ENCODE results near the gene NTN3. TPM values are rescaled to one million over a fixed set of nuclear protein-coding genes. Genes with fewer than 3 reads are reported as not detected.
A peak's percentile ranks its signal among the peaks of the same experiment; 100 is the strongest.

NTN3 gene
- total RNA-seq, 1 donor from 2014 or later: 0.23 TPM

DNA sequence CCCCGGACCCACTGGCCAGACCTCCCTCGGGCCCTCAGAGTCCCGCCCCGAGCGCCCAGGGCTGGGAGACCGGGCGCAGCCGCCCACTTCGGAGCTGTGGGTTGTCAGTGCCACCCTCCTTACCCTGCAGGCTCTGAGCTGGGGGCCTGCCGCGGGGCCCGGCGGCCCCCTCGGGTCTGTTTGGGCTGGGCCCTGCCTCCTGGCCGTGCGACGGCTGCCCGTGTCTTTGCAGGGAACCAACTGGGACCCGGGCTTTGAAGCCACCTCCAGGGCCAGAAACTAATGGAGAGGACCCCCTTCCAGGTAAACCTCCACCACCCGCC lies 10.7 kb upstream of the NTN3 start:
- TF ChIP-seq, protein P1, sequence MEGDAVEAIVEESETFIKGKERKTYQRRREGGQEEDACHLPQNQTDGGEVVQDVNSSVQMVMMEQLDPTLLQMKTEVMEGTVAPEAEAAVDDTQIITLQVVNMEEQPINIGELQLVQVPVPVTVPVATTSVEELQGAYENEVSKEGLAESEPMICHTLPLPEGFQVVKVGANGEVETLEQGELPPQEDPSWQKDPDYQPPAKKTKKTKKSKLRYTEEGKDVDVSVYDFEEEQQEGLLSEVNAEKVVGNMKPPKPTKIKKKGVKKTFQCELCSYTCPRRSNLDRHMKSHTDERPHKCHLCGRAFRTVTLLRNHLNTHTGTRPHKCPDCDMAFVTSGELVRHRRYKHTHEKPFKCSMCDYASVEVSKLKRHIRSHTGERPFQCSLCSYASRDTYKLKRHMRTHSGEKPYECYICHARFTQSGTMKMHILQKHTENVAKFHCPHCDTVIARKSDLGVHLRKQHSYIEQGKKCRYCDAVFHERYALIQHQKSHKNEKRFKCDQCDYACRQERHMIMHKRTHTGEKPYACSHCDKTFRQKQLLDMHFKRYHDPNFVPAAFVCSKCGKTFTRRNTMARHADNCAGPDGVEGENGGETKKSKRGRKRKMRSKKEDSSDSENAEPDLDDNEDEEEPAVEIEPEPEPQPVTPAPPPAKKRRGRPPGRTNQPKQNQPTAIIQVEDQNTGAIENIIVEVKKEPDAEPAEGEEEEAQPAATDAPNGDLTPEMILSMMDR (conservative IDR thresholded peaks at IDR 0.05; ENCODE audit: low read depth, low read length): no peak
- DNase-seq (ENCODE audit: low read depth): no peak
- H3K4me3 ChIP-seq (ENCODE audit: low read depth, low read length): peak overlapping the region; percentile 74

DNA sequence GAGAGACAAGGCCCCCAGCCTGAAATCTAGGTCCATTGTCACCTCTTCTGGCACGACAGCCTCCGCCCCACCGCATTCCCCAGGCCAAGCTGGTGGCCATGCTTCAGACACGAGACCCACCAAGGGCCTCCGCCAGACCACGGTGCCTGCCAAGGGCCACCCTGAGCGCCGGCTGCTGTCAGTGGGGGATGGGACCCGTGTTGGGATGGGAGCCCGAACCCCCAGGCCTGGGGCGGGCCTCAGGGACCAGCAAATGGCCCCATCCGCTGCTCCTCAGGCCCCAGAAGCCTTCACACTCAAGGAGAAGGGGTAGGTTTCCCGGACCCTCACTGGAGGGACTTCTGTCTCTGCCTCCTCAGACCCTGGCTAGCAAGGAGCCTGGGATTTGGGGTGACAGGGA lies 10.2 kb upstream of the NTN3 start:
- H3K4me3 ChIP-seq (ENCODE audit: low read depth, low read length): peak overlapping the region; percentile 74
- no peak for DNase-seq (ENCODE audit: low read depth)
- TF ChIP-seq, protein P1 (conservative IDR thresholded peaks at IDR 0.05; ENCODE audit: low read depth, low read length): no peak

DNA sequence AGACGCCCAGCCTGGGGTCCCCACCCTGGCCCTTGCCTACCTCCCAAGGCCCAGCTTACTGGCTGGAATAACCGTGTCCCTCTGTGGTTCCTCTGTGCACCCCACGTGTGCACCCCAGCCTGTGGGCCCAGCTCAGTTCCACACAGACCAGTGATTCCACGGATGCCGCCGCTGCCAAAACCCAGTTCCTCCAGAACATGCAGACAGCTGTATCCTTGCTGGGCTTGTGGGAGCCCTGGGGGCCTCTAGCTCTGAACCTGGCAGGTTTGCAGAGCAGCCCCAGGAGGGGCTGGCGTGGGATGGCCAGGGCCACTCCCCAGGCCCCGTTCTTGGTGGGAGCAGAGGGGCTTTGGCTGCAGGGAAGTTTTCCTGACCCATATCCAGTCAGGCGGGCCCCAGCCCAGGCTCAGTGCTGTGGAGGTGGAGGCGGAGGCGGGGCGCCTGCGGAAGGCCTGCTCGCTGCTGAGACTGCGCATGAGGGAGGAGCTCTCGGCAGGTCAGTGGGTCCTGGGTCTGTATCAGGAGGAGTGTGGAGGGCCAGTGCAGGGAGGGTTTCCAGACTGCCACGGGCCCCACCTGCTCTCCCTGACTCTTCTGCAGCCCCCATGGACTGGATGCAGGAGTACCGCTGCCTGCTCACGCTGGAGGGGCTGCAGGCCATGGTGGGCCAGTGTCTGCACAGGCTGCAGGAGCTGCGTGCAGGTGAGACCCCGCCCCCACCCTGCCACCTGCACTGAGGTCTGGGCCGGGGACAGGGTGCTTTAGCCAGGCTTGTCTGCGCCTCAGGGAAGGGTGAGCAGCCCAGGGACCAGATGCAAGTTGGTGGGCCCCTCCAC lies 8.8 kb upstream of the NTN3 start:
- TF ChIP-seq, protein P1 (conservative IDR thresholded peaks at IDR 0.05; ENCODE audit: low read depth, low read length): no peak
- no peak for DNase-seq (ENCODE audit: low read depth)
- no peak overlapping the region for H3K4me3 ChIP-seq (ENCODE audit: low read depth, low read length)

DNA sequence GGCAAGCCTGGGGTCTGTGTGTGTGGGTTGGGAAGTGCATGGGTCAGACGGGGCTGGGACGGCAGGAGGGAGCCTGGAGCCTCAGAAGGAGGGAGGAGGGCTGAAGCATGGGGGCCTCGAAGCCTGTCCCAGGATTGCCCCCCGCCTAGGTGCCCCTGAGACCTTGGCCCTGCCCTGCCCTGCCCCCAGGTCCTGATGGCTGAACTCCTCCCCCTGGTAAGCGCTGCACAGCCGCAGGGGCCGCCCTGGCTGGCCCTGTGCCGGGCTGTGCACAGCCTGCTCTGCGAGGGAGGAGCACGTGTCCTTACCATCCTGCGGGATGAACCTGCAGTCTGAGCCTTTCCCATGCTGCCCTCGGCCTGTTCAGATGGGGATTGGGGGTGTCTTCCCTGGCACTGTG lies 6.8 kb upstream of the NTN3 start:
- H3K4me3 ChIP-seq (ENCODE audit: low read depth, low read length): no peak overlapping the region
- no peak for DNase-seq (ENCODE audit: low read depth)
- TF ChIP-seq, protein P1 (conservative IDR thresholded peaks at IDR 0.05; ENCODE audit: low read depth, low read length): no peak

DNA sequence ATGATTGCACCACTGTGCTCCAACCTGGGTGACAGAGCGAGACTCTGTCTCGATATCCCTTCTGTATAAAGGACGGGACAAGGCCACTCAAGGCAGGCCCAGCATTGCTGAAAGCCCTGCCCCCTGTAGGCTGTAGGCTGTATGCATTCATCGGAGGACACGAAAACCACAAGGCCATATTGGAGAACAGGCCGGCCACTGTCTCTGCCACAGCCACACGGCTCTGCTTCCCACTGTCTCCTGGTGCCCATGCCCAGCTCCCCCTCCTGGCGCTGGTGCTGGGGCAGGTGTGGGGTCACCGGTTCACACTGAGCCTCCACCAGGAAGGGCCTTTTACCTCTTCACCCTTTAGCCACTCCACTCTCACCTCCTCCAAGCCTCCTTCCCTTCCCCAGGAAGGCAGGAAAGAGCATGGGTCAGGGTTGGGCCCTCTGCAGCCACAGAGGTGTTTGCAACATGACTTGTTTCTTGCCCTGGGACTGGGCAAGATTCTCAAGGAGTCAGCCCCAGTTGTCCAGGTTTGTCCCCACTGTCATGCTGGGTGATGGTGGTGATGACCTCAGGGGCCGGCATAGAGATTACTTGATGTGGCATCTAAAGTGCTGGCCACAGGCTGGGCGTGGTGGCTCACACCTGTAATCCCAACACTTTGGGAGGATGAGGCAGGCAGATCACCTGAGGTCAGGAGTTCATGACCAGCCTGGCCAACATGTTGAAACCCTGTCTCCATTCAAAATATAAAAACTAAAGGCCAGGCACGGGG lies 5.3 kb upstream of the NTN3 start:
- TF ChIP-seq, protein P1 (conservative IDR thresholded peaks at IDR 0.05; ENCODE audit: low read depth, low read length): peak; percentile 35
- no peak overlapping the region for H3K4me3 ChIP-seq (ENCODE audit: low read depth, low read length)
- DNase-seq (ENCODE audit: low read depth): no peak

DNA sequence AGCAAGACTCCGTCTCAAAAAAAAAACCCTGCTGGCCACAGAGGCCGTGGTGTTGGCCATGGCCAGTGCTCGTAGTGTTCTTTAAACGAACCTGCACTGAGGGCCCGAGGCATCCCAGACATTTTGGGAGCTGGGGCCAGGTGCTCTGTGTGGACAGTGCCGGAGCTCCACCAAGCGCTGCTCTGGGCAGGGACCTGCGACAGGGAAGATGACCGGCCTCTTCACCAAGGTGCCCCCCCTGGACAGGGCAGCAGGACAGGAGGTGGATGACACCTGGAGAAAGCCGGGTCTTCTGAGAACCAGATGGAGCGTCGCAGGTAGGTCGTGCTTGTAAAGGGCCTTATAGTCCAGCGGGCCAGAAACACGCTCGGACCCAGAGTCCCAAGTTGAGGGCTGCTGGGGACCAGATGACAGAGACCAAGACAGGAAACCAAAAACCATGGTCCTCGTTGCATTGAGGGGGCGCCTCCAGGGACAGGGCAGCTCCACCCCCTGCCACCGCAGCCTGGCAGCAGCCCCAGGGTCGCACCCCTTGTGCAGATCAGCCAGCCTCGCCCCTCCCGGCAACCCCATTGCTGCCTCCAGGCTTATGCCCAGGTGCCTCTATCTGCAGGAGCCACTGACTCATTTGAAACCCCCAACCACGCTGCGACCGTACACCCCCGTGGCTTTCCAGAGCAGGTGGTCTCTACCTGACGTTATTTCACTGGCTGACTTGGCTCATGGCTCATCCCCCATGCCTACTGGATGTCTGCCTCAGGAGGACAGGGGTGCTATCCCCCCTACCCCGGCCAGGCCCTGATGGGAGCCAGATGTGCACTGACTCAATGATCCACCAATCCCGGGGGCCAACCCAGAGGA lies 4.2 kb upstream of the NTN3 start:
- H3K4me3 ChIP-seq (ENCODE audit: low read depth, low read length): peak overlapping the region; percentile 49
- TF ChIP-seq, protein P1 (conservative IDR thresholded peaks at IDR 0.05; ENCODE audit: low read depth, low read length): no peak
- no peak for DNase-seq (ENCODE audit: low read depth)
